Measurements from ENCODE around the gene ASXL1. TPM values are rescaled to one million over a fixed set of nuclear protein-coding genes. Genes with fewer than 3 reads are reported as not detected.

Gene ASXL1
- total and polyA plus RNA-seq, 10 of the 15 experiments (the other 5 are each of a cell fraction or from before 2014, with no cell fraction given) = 11.0 to 87.6 (median 56.8) TPM

- TF ChIP-seq ZNF592 (IDR thresholded peaks at IDR 0.05) (no peak), IKZF2 (IDR thresholded peaks at IDR 0.05) (no peak), BCL11A (IDR thresholded peaks at IDR 0.05; ENCODE audit: low read depth, low read length) (no peak), CBFB (IDR thresholded peaks at IDR 0.05; ENCODE audit: low read depth) (no peak)
Measured at GRCh38 chr20:32433311-32434021, 75.3 kb downstream of the ASXL1 start (continued).

- ATAC-seq = no peak
- SMC1A ChIA-PET (ENCODE audit: uncharacterized antibody, unreplicated experiment) = no interaction called here
- Histone ChIP-seq H3K36me3 (ENCODE audit: control insufficient read depth in 2 of 2, insufficient read depth in 2 of 2, low read length in 1 of 2) (peaks cover 52 to 59% of the 10 kb centered on the region in 2 experiments), H3K4me2 (ENCODE audit: control insufficient read depth, insufficient read depth) (no peak overlapping the region), H3K27me3 (replicated peaks in 1 of 2; ENCODE audit: control insufficient read depth in 2 of 2, insufficient read depth in 2 of 2, low read length in 1 of 2) (no peaks in the 10 kb centered on the region), H3K4me3 (no peak overlapping the region), H3K27ac (ENCODE audit: control insufficient read depth, insufficient read depth) (no peak overlapping the region), H3K9ac (ENCODE audit: control insufficient read depth, insufficient read depth, low read length) (no peak overlapping the region), H4K20me1 (ENCODE audit: control insufficient read depth, insufficient read depth) (no peaks in the 10 kb centered on the region; the same call in 1 of the 2 replicates), H2AFZ (ENCODE audit: control insufficient read depth, low read depth, low read length) (no peak overlapping the region), H3K4me1 (ENCODE audit: control insufficient read depth, insufficient read depth, low read length) (no peaks in the 10 kb centered on the region), H3K9me3 (replicated peaks; ENCODE audit: control insufficient read depth, insufficient read depth, low read length) (no peaks in the 10 kb centered on the region), H3K79me2 (ENCODE audit: control insufficient read depth, insufficient read depth, low read length) (no peaks in the 10 kb centered on the region)
- intact Hi-C loops (cut with micrococcal nuclease; ENCODE audit: unreplicated experiment) = no loop called here
- POLR2A ChIA-PET = no interaction called here
- 95% methylated on average over 16 of the region's 19 CpGs for whole genome bisulfite sequencing (ENCODE audit: insufficient coverage, insufficient replicate concordance, low lambda C conversion rate, missing lambda C conversion rate)
- CTCF ChIA-PET = no interaction called here
- FAIRE-seq = no peak
- in situ Hi-C loops (cut with MboI) = no loop called here
- RAD21 ChIA-PET (ENCODE audit: unreplicated experiment) = interaction anchor here (0.6 kb wide), 1 partner anchor 65 kb away, joined by 4 read pairs; no protein-coding TSS in a partner anchor
- no peak for DNase-seq (ENCODE audit: low read depth, low spot score)
- BruUV-seq (replicated peaks) = no TSS peak
- no peak for TF ChIP-seq HSF1 (IDR thresholded peaks at IDR 0.05; ENCODE audit: low read depth, low read length)
- TF ChIP-seq ZBTB11 (CRISPR knock-in tag; IDR thresholded peaks at IDR 0.05) = no peak
- no peak for TF ChIP-seq CREB1 (IDR thresholded peaks at IDR 0.05; ENCODE audit: low read depth)
- no peak for TF ChIP-seq ATF3 (IDR thresholded peaks at IDR 0.05; ENCODE audit: borderline replicate concordance, extremely low read depth, low read depth, low read length)
- TF ChIP-seq ZNF274 (IDR thresholded peaks at IDR 0.05; ENCODE audit: insufficient read depth, insufficient read length) = no peak
- no peak for TF ChIP-seq EGR1 (IDR thresholded peaks at IDR 0.05; ENCODE audit: borderline replicate concordance in 1 of 2, low read depth in 2 of 2, low read length in 2 of 2)
- no peak for TF ChIP-seq SMC3 (IDR thresholded peaks at IDR 0.05; ENCODE audit: borderline replicate concordance, low read length)
- TF ChIP-seq BRCA1 (IDR thresholded peaks at IDR 0.05; ENCODE audit: low read depth, low read length) = no peak
- TF ChIP-seq NR2F1 (conservative IDR thresholded peaks at IDR 0.05) = no peak
Measured at GRCh38 chr20:32434434-32434833, 76.3 kb downstream of the ASXL1 start.
